ENCODE results near the gene MESP2.
A peak's percentile ranks its signal among the peaks of the same experiment; 100 is the strongest.

Gene MESP2

GRCh38 chr15:89772932-89773583 is 3.1 kb upstream of the MESP2 start:
- Histone ChIP-seq H3K9ac (ENCODE audit: low read length) (no peak overlapping the region), H3K4me1 (ENCODE audit: low read length) (peaks cover 12% of the 10 kb centered on the region), H3K79me2 (ENCODE audit: low read length) (no peaks in the 10 kb centered on the region), H3F3A (ENCODE audit: insufficient read depth, low read length) (no peaks in the 10 kb centered on the region), H3K4me2 (ENCODE audit: low read depth, low read length) (no peak overlapping the region), H3K4me3 (ENCODE audit: low read length) (no peak overlapping the region), H3K9me3 (replicated peaks; ENCODE audit: insufficient read depth, low read length) (no peaks in the 10 kb centered on the region), H3K27me3 (replicated peaks; ENCODE audit: insufficient read depth, low read length) (no peaks in the 10 kb centered on the region), H4K20me1 (ENCODE audit: insufficient read depth, low read length) (no peaks in the 10 kb centered on the region), H3K9me2 (replicated peaks; ENCODE audit: insufficient read depth, low read length) (no peaks in the 10 kb centered on the region), H3K27ac (ENCODE audit: low read length) (no peak overlapping the region), H3K36me3 (replicated peaks; ENCODE audit: insufficient read depth, low read length) (no peaks in the 10 kb centered on the region), H2AFZ (ENCODE audit: low read length) (no peak overlapping the region)
- peak; percentile 26 for TF ChIP-seq CTCF (IDR thresholded peaks at IDR 0.05; ENCODE audit: low read length)
- TF ChIP-seq EZH2 (optimal IDR thresholded peaks at IDR 0.05; ENCODE audit: low read depth, low read length): no peak
- no peak for TF ChIP-seq EZH2phosphoT487 (IDR thresholded peaks at IDR 0.05; ENCODE audit: low read length)
- peak; percentile 25 for DNase-seq

GRCh38 chr15:89774492-89774891 is 1.6 kb upstream of the MESP2 start:
- Histone ChIP-seq H3K27ac (ENCODE audit: low read length) (no peak overlapping the region), H3K9me3 (replicated peaks; ENCODE audit: insufficient read depth, low read length) (no peaks in the 10 kb centered on the region), H3K4me2 (ENCODE audit: low read depth, low read length) (no peak overlapping the region), H3K27me3 (replicated peaks; ENCODE audit: insufficient read depth, low read length) (no peaks in the 10 kb centered on the region), H3K4me3 (ENCODE audit: low read length) (no peak overlapping the region), H3K9ac (ENCODE audit: low read length) (no peak overlapping the region), H2AFZ (ENCODE audit: low read length) (no peak overlapping the region), H3K79me2 (ENCODE audit: low read length) (no peaks in the 10 kb centered on the region), H3K4me1 (ENCODE audit: low read length) (peaks cover 12% of the 10 kb centered on the region), H3K36me3 (replicated peaks; ENCODE audit: insufficient read depth, low read length) (no peaks in the 10 kb centered on the region), H3K9me2 (replicated peaks; ENCODE audit: insufficient read depth, low read length) (no peaks in the 10 kb centered on the region), H3F3A (ENCODE audit: insufficient read depth, low read length) (no peaks in the 10 kb centered on the region), H4K20me1 (ENCODE audit: insufficient read depth, low read length) (no peaks in the 10 kb centered on the region)
- DNase-seq: no peak
- TF ChIP-seq EZH2 (optimal IDR thresholded peaks at IDR 0.05; ENCODE audit: low read depth, low read length) (no peak), EZH2phosphoT487 (IDR thresholded peaks at IDR 0.05; ENCODE audit: low read length) (no peak), CTCF (IDR thresholded peaks at IDR 0.05; ENCODE audit: low read length) (no peak)

GRCh38 chr15:89775815-89776214 is 317 bp upstream of the MESP2 start:
- H3K27me3 ChIP-seq (replicated peaks; ENCODE audit: insufficient read depth, low read length): no peaks in the 10 kb centered on the region
- no peaks in the 10 kb centered on the region for H3K36me3 ChIP-seq (replicated peaks; ENCODE audit: insufficient read depth, low read length)
- H3K4me2 ChIP-seq (ENCODE audit: low read depth, low read length): peak overlapping the region; percentile 86
- H3K79me2 ChIP-seq (ENCODE audit: low read length): no peaks in the 10 kb centered on the region
- TF ChIP-seq EZH2phosphoT487 (IDR thresholded peaks at IDR 0.05; ENCODE audit: low read length): no peak
- peaks cover 21% of the 10 kb centered on the region for H3K4me1 ChIP-seq (ENCODE audit: low read length)
- H3K9me2 ChIP-seq (replicated peaks; ENCODE audit: insufficient read depth, low read length): no peaks in the 10 kb centered on the region
- H3K9ac ChIP-seq (ENCODE audit: low read length): peak overlapping the region; percentile 43; the same call in 1 of the 2 replicates
- no peaks in the 10 kb centered on the region for H3K9me3 ChIP-seq (replicated peaks; ENCODE audit: insufficient read depth, low read length)
- H4K20me1 ChIP-seq (ENCODE audit: insufficient read depth, low read length): no peaks in the 10 kb centered on the region
- H3K4me3 ChIP-seq (ENCODE audit: low read length): no peak overlapping the region
- DNase-seq: no peak
- H2AFZ ChIP-seq (ENCODE audit: low read length): 0 out of 2 replicates have a peak overlapping the region, but pooled peaks have one; percentile 85
- H3K27ac ChIP-seq (ENCODE audit: low read length): no peak overlapping the region
- peaks cover 6% of the 10 kb centered on the region for H3F3A ChIP-seq (ENCODE audit: insufficient read depth, low read length)

GRCh38 chr15:89777073-89777751 is 1.1 kb downstream of the MESP2 start:
- H3K4me2 ChIP-seq (ENCODE audit: low read depth, low read length): no peak overlapping the region; the same call in 1 of the 2 replicates
- no peaks in the 10 kb centered on the region for H3K27me3 ChIP-seq (replicated peaks; ENCODE audit: insufficient read depth, low read length)
- peaks cover 32% of the 10 kb centered on the region for H3K4me1 ChIP-seq (ENCODE audit: low read length)
- no peak overlapping the region for H3K27ac ChIP-seq (ENCODE audit: low read length)
- no peaks in the 10 kb centered on the region for H3K9me2 ChIP-seq (replicated peaks; ENCODE audit: insufficient read depth, low read length)
- TF ChIP-seq CTCF (IDR thresholded peaks at IDR 0.05; ENCODE audit: low read length) (no peak), EZH2phosphoT487 (IDR thresholded peaks at IDR 0.05; ENCODE audit: low read length) (no peak), EZH2 (optimal IDR thresholded peaks at IDR 0.05; ENCODE audit: low read depth, low read length) (no peak)
- H3K4me3 ChIP-seq (ENCODE audit: low read length): no peak overlapping the region
- no peaks in the 10 kb centered on the region for H4K20me1 ChIP-seq (ENCODE audit: insufficient read depth, low read length)
- no peak for DNase-seq
- H3K36me3 ChIP-seq (replicated peaks; ENCODE audit: insufficient read depth, low read length): no peaks in the 10 kb centered on the region
- H3K9ac ChIP-seq (ENCODE audit: low read length): no peak overlapping the region
- no peaks in the 10 kb centered on the region for H3K9me3 ChIP-seq (replicated peaks; ENCODE audit: insufficient read depth, low read length)
- no peak overlapping the region for H2AFZ ChIP-seq (ENCODE audit: low read length)
- H3F3A ChIP-seq (ENCODE audit: insufficient read depth, low read length): peaks cover 20% of the 10 kb centered on the region
- H3K79me2 ChIP-seq (ENCODE audit: low read length): no peaks in the 10 kb centered on the region
